Immature natural killer cell (primary cell): Measurements from ENCODE around the gene RPL31. TPM values are rescaled to one million over a fixed set of nuclear protein-coding genes. Genes with fewer than 3 reads are reported as not detected.

ENCODE experiments used
- DNase-seq, 3 donors: peaks; one replicate each; pipeline ENCODE4 v3.0.0; 2022; ENCODE audit warnings: mixed read lengths in 1 of 3
- H3K27ac Mint-ChIP-seq, 6 donors: one replicate each; pipeline ENCODE4 v1.8.0; 2020; ENCODE audit warnings: mixed read lengths in 6 of 6, mild to moderate bottlenecking in 5 of 6, inconsistent platforms in 4 of 6, moderate library complexity in 3 of 6
- H3K27me3 Mint-ChIP-seq, 3 donors: one replicate each; pipeline ENCODE4 v1.8.0; 2020 to 2021; ENCODE audit warnings: low read depth in 3 of 3, mild to moderate bottlenecking in 3 of 3, mixed read lengths in 3 of 3, moderate library complexity in 3 of 3, inconsistent platforms in 1 of 3
- H3K36me3 Mint-ChIP-seq, 3 donors: one replicate each; pipeline ENCODE4 v1.8.0; 2020; ENCODE audit warnings: mixed read lengths in 3 of 3, inconsistent platforms in 2 of 3, mild to moderate bottlenecking in 2 of 3
- H3K4me1 Mint-ChIP-seq, 2 donors: one replicate each; pipeline ENCODE4 v1.8.0; 2020; ENCODE audit warnings: inconsistent platforms in 2 of 2, mild to moderate bottlenecking in 2 of 2, mixed read lengths in 2 of 2, moderate library complexity in 1 of 2
- H3K4me3 Mint-ChIP-seq, 5 donors: one replicate each; pipeline ENCODE4 v1.8.0; 2020; ENCODE audit warnings: mild to moderate bottlenecking in 5 of 5, mixed read lengths in 5 of 5, inconsistent platforms in 3 of 5, moderate library complexity in 3 of 5
- H3K9me3 Mint-ChIP-seq, 6 donors: one replicate each; pipeline ENCODE4 v1.8.0; 2020; ENCODE audit warnings: mild to moderate bottlenecking in 6 of 6, mixed read lengths in 6 of 6, inconsistent platforms in 4 of 6, moderate library complexity in 3 of 6
- polyA plus RNA-seq, 3 donors: library from polyadenylated mRNA; unstranded; fragments of 300-500 nt; fragmentation: Illumina TruSeq; gene quantifications; one replicate each; pipeline ENCODE4 v1.2.3, GENCODE V29; 2021

Gene RPL31
- polyA plus RNA-seq, 3 donors from 2014 or later, result 2,160 to 4,376 (median 2,775) TPM

GRCh38 chr2:100981011-100981410 is 21.1 kb upstream of the RPL31 start:
- Mint-ChIP-seq H3K4me1 (no peaks in the 10 kb centered on the region), H3K36me3 (no peaks in the 10 kb centered on the region), H3K4me3 (no peak overlapping the region), H3K27me3 (peaks cover 0 to 9% (median 0%) of the 10 kb centered on the region in 3 donors), H3K9me3 (no peaks in the 10 kb centered on the region), H3K27ac (no peak overlapping the region)
- no peak for DNase-seq

GRCh38 chr2:100982431-100982861 is 19.6 kb upstream of the RPL31 start:
- H3K9me3 Mint-ChIP-seq, result no peaks in the 10 kb centered on the region
- H3K4me3 Mint-ChIP-seq, result no peak overlapping the region
- no peak overlapping the region for H3K27ac Mint-ChIP-seq
- peaks cover 0 to 9% (median 0%) of the 10 kb centered on the region in 3 donors for H3K27me3 Mint-ChIP-seq
- H3K36me3 Mint-ChIP-seq, result no peaks in the 10 kb centered on the region
- no peak for DNase-seq
- no peaks in the 10 kb centered on the region for H3K4me1 Mint-ChIP-seq

- H3K4me3 Mint-ChIP-seq, result no peak overlapping the region
- no peak overlapping the region for H3K27ac Mint-ChIP-seq
- no peak for DNase-seq
- no peaks in the 10 kb centered on the region for H3K9me3 Mint-ChIP-seq
- H3K27me3 Mint-ChIP-seq, result peaks cover 0 to 9% (median 0%) of the 10 kb centered on the region in 3 donors
- H3K36me3 Mint-ChIP-seq, result no peaks in the 10 kb centered on the region
- no peaks in the 10 kb centered on the region for H3K4me1 Mint-ChIP-seq
Observed at GRCh38 chr2:100983201-100983600, 18.9 kb upstream of the RPL31 start.

- no peaks in the 10 kb centered on the region for H3K9me3 Mint-ChIP-seq
- DNase-seq, result no peak
- no peaks in the 10 kb centered on the region for H3K36me3 Mint-ChIP-seq
- no peaks in the 10 kb centered on the region for H3K4me1 Mint-ChIP-seq
- peaks cover 0 to 9% (median 2%) of the 10 kb centered on the region in 3 donors for H3K27me3 Mint-ChIP-seq
- H3K4me3 Mint-ChIP-seq, result no peak overlapping the region
- H3K27ac Mint-ChIP-seq, result no peak overlapping the region
Observed at GRCh38 chr2:100983684-100984310, 18.3 kb upstream of the RPL31 start.

GRCh38 chr2:100984892-100985307 is 17.2 kb upstream of the RPL31 start:
- Mint-ChIP-seq H3K4me1 (no peaks in the 10 kb centered on the region), H3K27me3 (peaks cover 0 to 9% (median 5%) of the 10 kb centered on the region in 3 donors), H3K27ac (peak overlapping the region in 1 of 6 donors; percentile 4), H3K36me3 (no peaks in the 10 kb centered on the region), H3K4me3 (no peak overlapping the region), H3K9me3 (no peaks in the 10 kb centered on the region)
- peak; percentile 53 to 65 (median 60) for DNase-seq

GRCh38 chr2:100986157-100986556 is 15.9 kb upstream of the RPL31 start:
- Mint-ChIP-seq H3K4me1 (no peaks in the 10 kb centered on the region), H3K36me3 (no peaks in the 10 kb centered on the region), H3K9me3 (no peaks in the 10 kb centered on the region), H3K27ac (no peak overlapping the region), H3K4me3 (no peak overlapping the region), H3K27me3 (peaks cover 0 to 7% (median 5%) of the 10 kb centered on the region in 3 donors)
- no peak for DNase-seq

- no peaks in the 10 kb centered on the region for H3K9me3 Mint-ChIP-seq
- H3K4me1 Mint-ChIP-seq, result peaks cover 0 to 2% of the 10 kb centered on the region in 2 donors
- no peak overlapping the region for H3K27ac Mint-ChIP-seq
- no peaks in the 10 kb centered on the region for H3K36me3 Mint-ChIP-seq
- no peak for DNase-seq
- peaks cover 0 to 6% (median 5%) of the 10 kb centered on the region in 3 donors for H3K27me3 Mint-ChIP-seq
- H3K4me3 Mint-ChIP-seq, result no peak overlapping the region
Observed at GRCh38 chr2:100987536-100987935, 14.6 kb upstream of the RPL31 start.

GRCh38 chr2:100987974-100988373 is 14.1 kb upstream of the RPL31 start:
- H3K27me3 Mint-ChIP-seq, result peaks cover 0 to 7% (median 5%) of the 10 kb centered on the region in 3 donors
- peaks cover 0 to 2% of the 10 kb centered on the region in 2 donors for H3K4me1 Mint-ChIP-seq
- H3K36me3 Mint-ChIP-seq, result no peaks in the 10 kb centered on the region
- no peak overlapping the region for H3K27ac Mint-ChIP-seq
- DNase-seq, result no peak
- no peak overlapping the region for H3K4me3 Mint-ChIP-seq
- H3K9me3 Mint-ChIP-seq, result no peaks in the 10 kb centered on the region

GRCh38 chr2:100988630-100989417 is 13.3 kb upstream of the RPL31 start:
- Mint-ChIP-seq H3K4me1 (peaks cover 0 to 2% of the 10 kb centered on the region in 2 donors), H3K27me3 (peaks cover 0 to 7% (median 5%) of the 10 kb centered on the region in 3 donors), H3K4me3 (no peak overlapping the region), H3K36me3 (no peaks in the 10 kb centered on the region), H3K9me3 (no peaks in the 10 kb centered on the region), H3K27ac (peak overlapping the region in 1 of 6 donors; percentile 55)
- no peak for DNase-seq

GRCh38 chr2:100989666-100990065 is 12.4 kb upstream of the RPL31 start:
- Mint-ChIP-seq H3K9me3 (no peaks in the 10 kb centered on the region), H3K4me1 (peaks cover 0 to 2% of the 10 kb centered on the region in 2 donors), H3K4me3 (no peak overlapping the region), H3K27ac (no peak overlapping the region), H3K27me3 (peaks cover 0 to 7% (median 5%) of the 10 kb centered on the region in 3 donors), H3K36me3 (no peaks in the 10 kb centered on the region)
- no peak for DNase-seq

- no peak overlapping the region for H3K27ac Mint-ChIP-seq
- no peaks in the 10 kb centered on the region for H3K36me3 Mint-ChIP-seq
- H3K27me3 Mint-ChIP-seq, result peaks cover 0 to 5% (median 4%) of the 10 kb centered on the region in 3 donors
- no peak for DNase-seq
- H3K9me3 Mint-ChIP-seq, result no peaks in the 10 kb centered on the region
- peaks cover 0 to 2% of the 10 kb centered on the region in 2 donors for H3K4me1 Mint-ChIP-seq
- H3K4me3 Mint-ChIP-seq, result no peak overlapping the region
Observed at GRCh38 chr2:100990166-100990565, 11.9 kb upstream of the RPL31 start.

- Mint-ChIP-seq H3K4me1 (peaks cover 0 to 2% of the 10 kb centered on the region in 2 donors), H3K36me3 (no peaks in the 10 kb centered on the region), H3K4me3 (no peak overlapping the region), H3K27ac (no peak overlapping the region), H3K27me3 (peaks cover 0 to 5% (median 3%) of the 10 kb centered on the region in 3 donors), H3K9me3 (no peaks in the 10 kb centered on the region)
- DNase-seq, result no peak
Observed at GRCh38 chr2:100990650-100991403, 11.3 kb upstream of the RPL31 start.

GRCh38 chr2:100991404-100991773 is 10.7 kb upstream of the RPL31 start:
- Mint-ChIP-seq H3K27me3 (peaks cover 0 to 5% (median 3%) of the 10 kb centered on the region in 3 donors), H3K36me3 (no peaks in the 10 kb centered on the region), H3K27ac (no peak overlapping the region), H3K9me3 (no peaks in the 10 kb centered on the region), H3K4me3 (no peak overlapping the region), H3K4me1 (peaks cover 0 to 2% of the 10 kb centered on the region in 2 donors)
- no peak for DNase-seq

GRCh38 chr2:100992262-100992661 is 9.8 kb upstream of the RPL31 start:
- Mint-ChIP-seq H3K4me1 (peaks cover 0 to 2% of the 10 kb centered on the region in 2 donors), H3K27me3 (peaks cover 0 to 5% (median 3%) of the 10 kb centered on the region in 3 donors), H3K36me3 (no peaks in the 10 kb centered on the region), H3K4me3 (no peak overlapping the region), H3K27ac (no peak overlapping the region), H3K9me3 (no peaks in the 10 kb centered on the region)
- DNase-seq, result no peak
